Kasumi-1 (cell line): ENCODE measurements around the gene DLGAP1.
A peak's percentile ranks its signal among the peaks of the same experiment; 100 is the strongest.

Experiments used
- DNase-seq, 2 experiments: peaks; one replicate each; lab custom pipeline; 2025; lab: John Stamatoyannopoulos, UW

Gene DLGAP1

DNA sequence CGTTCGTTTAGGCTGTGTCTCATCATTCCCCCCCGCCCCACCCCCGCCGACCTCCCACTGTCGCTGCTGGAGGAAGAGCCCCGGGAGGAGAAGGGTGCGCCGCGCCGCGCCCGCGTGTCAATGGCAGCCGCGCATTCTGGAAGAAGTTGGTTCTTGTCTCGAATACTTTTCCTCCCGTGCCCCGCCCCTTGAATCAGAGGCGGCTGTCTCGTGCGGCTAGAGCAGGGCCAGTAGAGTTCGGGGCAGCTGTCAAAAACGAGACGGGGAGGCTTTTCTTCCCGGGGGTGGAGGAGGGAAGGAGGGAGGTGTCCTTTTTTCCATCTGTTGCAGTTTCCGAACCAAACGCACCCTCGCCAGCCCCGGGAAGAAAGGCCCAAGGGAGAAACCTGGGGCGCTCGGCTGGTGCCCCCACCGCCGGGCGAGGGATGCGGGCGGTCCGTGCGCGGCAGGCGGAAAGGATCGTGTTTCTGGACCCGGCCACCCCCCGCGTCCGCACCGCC lies 1005.5 kb downstream of the DLGAP1 start:
- DNase-seq: peak in 1 of 2 experiments; percentile 86

GRCh38 chr18:3448838-3449511 lies 1006.1 kb downstream of the DLGAP1 start:
- DNase-seq: peak; percentile 88 to 91

GRCh38 chr18:3447895-3448837 lies 1006.9 kb downstream of the DLGAP1 start:
- peak; percentile 96 for DNase-seq

- peak; percentile 62 to 67 for DNase-seq
These were observed 1007.8 kb downstream of the DLGAP1 start for GRCh38 chr18:3447068-3447894.
